22Rv1 (cell line): Measurements from ENCODE around the gene SPN.

Source experiments
- ZFX ChIP-seq: fragments of 450-650 bp; IDR thresholded peaks from 2 replicates; pipeline ENCODE4 v1.6.1; 2017; ENCODE audit warnings: antibody characterized with exemption, borderline replicate concordance
- TF ChIP-seq, protein P1 (sequence below): fragments of 450-650 bp; IDR thresholded peaks from 2 replicates; pipeline ENCODE4 v1.5.1; 2017; ENCODE audit warnings: mild to moderate bottlenecking

DNA sequence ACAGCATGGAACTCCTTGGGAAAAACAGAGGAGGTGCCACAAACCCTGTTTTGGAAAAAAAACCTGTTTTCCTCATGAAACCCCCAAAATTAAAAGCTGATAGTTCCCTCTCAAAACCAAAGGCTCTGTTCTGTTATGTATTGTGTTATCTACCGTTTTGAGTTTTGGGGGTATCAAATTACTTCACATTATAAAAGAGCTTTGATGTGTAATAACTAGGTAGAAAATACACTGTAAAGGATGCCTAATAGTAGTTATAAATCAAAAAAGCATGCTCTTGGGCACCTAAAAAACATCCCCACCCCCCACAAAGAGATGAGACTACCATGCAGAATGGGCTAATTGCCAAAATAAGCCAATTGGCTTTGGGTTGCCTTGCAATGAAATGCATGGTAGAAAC lies 51.9 kb downstream of the SPN start:
- TF ChIP-seq, protein P1, sequence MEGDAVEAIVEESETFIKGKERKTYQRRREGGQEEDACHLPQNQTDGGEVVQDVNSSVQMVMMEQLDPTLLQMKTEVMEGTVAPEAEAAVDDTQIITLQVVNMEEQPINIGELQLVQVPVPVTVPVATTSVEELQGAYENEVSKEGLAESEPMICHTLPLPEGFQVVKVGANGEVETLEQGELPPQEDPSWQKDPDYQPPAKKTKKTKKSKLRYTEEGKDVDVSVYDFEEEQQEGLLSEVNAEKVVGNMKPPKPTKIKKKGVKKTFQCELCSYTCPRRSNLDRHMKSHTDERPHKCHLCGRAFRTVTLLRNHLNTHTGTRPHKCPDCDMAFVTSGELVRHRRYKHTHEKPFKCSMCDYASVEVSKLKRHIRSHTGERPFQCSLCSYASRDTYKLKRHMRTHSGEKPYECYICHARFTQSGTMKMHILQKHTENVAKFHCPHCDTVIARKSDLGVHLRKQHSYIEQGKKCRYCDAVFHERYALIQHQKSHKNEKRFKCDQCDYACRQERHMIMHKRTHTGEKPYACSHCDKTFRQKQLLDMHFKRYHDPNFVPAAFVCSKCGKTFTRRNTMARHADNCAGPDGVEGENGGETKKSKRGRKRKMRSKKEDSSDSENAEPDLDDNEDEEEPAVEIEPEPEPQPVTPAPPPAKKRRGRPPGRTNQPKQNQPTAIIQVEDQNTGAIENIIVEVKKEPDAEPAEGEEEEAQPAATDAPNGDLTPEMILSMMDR = no peak
- no peak for TF ChIP-seq ZFX
